Activated CD8-positive, alpha-beta memory T cell treated with anti-CD3 and anti-CD28 coated beads, Interleukin-2, amount 50 U/mL, for 24 hours (primary cell): ENCODE measurements around the gene ADAMTS3.

Experiments used
- DNase-seq: peaks from one replicate; pipeline ENCODE4 v3.0.0-alpha.2; 2020; ENCODE audit errors: extremely low read depth

Gene ADAMTS3

DNA sequence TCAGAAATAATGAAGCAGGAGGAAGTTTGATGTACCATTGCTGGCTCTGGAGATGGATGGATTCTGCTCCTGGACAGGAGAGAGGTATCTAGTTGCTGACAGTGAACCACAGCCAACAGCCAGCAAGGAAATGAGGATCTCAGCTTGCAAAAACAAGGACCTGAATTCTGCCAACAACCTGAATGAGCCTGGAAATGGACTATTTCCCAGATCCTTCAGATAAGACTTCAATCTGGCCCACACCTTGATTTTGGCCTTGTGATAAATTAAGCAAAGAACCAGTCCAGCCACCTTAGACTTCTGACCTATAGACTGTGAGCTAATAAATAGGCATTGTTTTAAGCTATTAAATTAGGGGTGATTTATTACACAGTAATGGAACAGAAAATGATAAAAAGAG, 220.3 kb downstream of the ADAMTS3 start:
- DNase-seq, result no peak

DNA sequence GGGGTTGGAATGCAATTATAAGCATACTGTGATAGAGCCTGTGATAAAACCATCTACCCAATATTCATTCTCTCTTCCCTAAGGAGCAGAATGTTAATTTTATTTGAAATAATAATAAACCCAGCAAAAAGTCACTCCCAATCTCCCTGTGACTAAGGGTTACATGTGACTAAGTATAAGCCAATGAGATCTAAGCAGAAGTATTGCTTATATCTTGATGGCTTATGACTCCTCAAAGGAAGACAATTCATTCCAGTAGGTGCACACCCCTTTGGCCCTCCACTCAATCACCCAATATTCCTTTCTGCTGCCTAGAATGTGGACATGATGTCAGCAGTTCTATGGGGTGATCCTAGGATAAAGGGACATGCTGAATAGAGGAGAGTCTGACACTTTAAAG, 224.6 kb downstream of the ADAMTS3 start:
- no peak for DNase-seq

DNA sequence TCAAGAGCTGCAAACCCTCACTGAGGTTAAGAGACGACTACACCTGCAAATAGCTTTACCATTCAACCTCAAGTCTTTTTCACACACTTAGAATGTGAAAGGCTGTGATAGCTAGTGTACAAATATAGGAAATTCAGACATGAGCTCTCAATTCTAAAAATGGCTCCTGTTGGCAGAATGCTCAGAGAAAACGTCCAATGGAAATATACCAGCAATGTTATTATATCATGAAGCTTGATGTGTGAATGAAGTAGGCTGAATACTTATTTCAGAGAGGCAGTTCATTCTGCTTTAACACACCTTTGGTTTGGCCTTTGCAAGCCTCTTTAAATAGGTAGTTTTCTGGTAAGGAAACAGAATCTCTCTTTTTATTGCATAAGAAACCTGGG, 227.6 kb downstream of the ADAMTS3 start:
- DNase-seq, result no peak

DNA sequence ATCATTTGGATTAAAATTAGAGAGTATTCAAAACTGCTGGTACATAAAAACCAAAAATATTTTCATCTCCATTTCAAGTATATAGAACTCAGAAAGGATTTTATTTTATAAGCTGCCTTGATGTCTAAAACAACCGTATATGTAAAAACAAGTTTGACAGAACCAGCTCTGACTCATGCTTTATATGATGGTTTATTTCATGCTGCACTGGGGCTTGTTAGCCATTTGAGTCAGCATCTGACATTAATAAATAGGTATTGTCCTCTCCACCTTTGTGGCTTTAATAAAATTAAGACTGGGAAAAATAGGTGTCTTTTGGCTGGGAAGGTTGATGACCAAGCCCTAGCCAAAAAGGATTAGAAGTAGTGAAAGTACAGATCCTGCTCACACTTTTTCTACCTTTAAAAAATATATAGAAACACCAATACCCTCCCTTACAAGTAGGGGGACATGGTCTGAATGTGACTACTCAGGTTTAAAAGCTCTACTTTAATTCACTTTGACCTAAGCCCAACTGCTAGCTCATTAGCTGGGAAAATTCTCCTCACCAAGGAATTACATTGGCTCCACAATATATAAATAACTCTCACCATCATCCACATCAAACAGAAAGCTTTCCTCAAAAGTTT, 228.1 kb downstream of the ADAMTS3 start:
- no peak for DNase-seq

DNA sequence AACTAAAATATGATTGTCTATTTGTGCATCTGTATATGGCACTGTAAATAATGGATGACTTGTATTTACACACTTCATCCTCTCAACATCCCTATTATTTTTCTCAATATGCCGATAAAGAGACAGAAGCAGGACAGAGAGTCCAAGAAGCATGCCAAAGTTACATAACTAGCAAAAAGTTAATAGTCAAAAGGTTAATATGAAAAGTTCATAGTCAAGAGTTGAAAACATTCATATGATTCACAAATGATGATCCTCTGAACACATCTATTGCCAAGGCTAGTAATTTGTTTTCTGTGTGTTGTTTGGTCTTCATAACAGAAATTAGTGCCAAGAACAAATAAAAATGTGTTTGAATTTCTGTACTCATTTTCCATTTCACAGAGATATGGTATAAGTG, 231.0 kb downstream of the ADAMTS3 start:
- no peak for DNase-seq

DNA sequence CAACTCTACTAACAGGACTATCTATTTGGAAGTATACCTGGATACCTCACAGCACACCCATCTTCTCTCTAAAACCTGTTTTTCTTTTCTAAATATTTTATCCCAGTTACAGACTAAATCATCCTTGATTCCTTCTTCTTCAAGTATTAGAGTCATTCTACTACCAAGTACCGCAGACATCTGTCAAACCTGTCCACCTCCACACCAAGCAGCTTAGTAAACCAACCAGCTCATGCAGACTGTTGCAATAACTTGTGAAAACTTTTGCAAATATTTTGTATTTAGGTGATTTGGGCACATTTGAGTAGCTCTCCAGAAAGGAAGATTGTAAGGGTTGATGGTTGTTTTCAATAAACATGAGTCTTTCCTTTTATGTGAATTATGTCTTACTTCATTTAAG, 238.6 kb downstream of the ADAMTS3 start:
- DNase-seq, result no peak

DNA sequence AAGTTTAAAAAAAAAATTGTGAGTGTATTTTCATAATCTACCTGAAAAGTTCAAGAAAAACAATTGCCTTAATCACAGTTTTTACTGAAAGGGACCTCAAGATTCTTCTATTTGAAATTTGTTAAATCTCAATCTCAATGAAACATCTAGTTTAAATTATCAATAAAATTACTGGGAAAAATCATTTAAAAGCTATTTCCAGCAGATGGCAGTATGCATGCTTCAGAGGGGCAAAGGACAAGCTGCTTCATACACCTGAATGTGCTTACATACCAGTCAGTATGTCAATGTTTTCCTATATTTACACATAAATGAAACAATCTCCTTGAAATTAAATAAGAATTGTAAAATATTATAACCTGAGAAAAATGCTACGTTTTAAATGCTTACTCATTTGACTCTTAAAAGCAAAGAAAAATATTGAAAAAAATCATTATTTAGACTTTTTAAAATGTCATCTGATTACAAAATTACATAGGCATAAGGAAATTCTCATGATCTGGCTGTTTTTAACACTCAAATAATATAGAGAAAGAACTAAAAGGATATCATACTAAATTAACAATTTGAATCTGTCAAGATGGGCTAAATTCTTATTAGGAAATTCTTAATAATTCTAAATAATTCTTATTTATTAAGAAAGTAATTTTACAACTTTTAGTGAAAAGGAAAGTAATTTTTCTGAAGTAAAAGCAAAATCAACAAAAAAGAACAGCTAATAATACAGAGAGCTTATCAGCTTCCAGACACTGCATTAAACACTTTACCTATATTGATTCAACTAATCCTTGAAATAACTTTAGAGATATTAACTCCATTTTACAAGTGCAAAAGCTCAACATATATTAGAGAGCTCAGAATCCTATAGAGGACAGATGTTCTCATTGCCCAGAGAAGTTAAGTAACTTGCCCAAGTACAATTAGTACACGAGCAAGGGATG, 242.1 kb downstream of the ADAMTS3 start:
- no peak for DNase-seq

DNA sequence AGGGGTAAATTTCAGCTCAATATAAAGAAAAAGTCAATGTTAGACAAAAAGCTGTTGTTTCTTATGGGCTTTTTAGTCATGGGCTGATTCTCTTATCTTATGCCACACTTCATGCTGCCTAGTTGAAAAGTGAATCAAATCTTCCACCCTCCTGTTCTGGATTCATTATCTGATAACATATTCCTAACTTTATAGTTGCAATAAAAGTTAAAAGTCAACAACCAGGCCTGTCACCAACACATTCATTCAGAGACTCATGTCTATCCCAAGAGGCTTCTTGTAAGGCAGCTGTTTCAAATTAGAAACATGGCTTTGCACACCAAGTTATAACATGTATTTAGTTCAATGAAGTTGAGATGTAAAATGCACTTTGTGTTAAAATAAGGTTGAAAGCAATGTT, 243.8 kb downstream of the ADAMTS3 start:
- DNase-seq, result no peak

DNA sequence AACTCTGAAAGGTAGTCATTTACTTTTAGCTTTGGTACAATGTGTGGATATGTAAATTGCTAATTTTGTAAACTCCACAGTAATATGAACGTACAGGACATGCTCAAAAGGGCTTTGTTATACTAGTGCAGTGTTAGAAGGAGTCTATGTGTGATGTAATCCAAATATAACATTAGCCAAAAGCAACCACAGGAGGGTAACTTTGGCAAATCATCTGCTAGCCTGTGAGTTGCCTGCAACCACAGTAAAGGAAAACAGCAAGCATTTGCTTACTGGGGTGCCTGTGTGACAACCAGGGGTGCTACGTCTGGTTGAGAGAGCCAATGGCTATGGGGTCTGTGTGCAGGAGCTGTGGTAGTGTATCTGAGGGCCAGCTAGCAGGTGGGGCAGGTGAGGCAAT, 245.8 kb downstream of the ADAMTS3 start:
- DNase-seq, result no peak

DNA sequence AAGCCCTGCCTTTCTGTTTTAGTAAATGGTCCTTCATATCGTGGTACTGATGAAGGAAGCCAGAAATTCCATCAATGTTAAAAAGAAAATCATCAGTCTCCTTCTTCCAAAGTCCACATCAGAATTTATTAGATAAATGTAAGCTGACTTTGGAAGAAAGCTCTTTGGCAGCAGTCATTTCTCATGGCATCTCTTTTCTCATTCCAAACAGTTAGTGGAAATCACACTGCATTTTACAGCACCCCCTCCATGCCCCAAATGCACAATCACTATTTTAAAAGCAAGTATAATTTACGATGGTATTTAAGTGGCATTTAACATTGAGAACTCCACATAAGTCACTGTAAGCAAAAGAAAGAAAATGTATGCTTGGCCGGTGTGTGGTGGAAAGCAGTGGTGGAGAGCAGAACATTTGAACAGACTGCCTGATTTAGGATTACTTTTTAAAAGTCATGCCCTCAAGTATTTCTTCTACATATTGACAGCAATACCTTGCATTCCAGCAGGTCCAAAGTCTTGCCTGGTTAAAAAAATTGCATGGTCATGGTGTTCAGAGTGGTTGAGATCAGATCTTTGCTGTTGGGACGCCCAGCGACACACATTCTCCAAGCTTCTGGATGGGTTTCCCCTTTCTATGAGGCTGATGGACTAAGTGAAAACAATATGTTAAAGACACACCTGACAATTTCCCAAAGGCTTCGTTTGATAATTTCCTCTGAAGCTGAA, 248.6 kb downstream of the ADAMTS3 start:
- DNase-seq, result no peak

DNA sequence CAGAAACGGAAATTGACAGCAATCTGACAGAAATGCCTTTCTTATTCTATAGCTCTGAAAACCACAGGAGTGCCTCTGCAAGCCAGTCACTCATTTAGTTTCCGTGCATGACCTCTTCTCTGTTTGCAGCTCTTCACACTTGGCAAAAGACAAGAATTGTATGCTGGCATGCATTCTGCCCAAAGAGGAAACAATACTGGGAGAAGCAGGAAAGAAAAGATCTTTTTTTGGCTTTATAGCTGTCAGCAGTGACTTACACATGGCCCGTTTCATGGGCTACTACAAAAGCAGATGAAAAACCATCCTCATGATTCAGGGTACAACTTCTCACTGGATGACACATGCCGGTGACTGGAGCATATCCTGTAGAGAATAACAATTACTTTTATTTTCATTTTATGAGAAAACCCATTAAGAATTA, 249.4 kb downstream of the ADAMTS3 start:
- DNase-seq, result no peak

DNA sequence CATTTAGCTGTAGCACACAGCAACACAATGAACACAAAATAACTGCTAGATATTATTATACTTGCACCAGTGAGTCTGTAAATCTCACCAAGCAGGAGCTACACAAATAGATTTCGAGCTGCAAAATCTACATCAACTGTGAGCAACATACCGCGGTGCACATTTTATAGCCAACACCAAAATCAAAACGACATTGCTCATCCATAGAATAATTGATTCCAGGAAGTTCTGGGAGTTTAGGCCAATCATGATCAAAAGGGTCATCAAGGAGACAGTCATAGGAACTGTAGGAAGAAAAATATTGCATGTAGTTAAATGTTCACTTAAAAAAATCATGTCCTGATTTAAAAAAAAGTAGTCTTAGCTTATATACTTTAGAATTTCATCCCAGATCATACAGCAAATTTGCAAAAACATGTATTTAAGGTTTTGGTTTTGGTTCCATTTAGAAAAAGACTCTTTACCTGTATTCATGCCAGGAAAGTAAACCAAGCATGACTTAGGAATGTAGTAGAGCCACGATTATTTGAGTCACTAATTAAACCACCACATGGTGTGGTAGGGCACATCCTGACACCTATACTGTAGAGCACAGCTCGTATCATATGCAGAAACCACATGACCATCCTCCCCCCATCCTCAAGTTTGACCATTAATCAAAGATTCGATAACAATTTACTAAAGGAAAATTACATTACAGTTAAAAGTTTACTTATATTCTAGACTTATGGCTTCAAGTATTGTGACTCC, 250.4 kb downstream of the ADAMTS3 start:
- DNase-seq, result no peak

DNA sequence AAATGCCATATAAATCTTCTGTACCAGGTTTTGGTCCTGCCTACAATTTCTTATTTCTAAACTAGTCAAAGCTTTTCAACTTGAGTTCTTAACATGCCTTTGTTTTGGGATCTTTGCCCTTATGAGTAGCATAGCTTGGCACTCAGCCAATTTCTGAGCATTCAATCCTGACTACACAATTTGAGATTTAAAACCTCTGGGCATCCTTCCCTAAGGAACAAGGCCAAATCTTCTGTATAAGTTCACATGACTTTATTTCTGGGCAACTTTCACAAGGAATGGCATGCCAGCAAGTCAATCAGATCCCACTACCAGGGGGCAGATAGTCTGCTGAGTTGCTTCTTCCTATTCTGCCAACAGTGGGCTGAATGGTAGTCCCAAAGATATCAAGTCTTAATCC, 254.2 kb downstream of the ADAMTS3 start:
- DNase-seq, result no peak

DNA sequence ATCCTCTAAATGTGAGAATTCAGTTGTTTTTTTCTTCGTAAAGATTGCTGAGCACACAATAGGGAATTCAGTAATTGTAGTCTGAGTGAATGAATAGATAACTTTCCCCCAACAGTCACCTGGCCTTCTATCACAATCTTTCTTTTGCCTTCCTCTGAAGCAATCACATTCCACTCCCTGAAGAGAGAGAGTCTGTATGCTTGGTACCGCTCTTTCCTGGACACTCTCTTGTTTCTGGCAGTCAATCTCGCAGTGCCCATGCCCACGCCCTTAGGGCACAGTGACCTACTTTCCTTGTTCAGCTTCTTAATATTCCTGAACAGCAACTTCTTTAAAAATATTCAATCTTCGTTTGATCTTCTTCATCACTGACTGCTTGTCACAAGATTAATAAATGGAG, 255.9 kb downstream of the ADAMTS3 start:
- DNase-seq, result no peak

DNA sequence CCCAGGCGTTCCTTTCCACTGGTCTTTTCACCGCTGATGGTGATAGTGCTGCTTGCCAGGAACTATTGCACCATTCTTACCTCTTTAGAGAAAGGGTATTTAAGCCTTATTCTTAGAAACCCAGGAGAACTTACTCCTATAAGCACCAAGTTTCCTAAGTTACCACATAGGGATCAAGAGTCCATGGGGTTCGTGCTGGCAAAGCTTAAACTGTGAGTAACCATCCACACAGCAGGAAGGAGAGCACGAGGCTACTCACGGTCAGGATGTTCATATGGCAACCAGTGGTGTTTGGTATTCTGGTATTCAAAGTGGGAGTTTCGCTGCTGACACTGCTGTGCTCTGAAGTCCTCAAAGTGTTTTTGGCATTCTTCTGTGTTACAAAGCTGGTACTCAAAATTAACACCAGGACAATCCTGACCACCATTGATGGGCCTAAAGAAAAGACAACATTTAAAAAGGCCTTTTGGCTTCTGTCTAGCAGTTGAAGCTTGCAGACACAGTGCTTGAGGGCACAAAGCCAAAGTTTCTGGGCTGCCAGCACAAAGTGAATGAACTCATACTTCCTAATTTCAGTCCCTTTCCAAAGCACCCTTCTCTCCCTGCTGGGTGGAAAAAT, 256.9 kb downstream of the ADAMTS3 start:
- DNase-seq, result no peak

DNA sequence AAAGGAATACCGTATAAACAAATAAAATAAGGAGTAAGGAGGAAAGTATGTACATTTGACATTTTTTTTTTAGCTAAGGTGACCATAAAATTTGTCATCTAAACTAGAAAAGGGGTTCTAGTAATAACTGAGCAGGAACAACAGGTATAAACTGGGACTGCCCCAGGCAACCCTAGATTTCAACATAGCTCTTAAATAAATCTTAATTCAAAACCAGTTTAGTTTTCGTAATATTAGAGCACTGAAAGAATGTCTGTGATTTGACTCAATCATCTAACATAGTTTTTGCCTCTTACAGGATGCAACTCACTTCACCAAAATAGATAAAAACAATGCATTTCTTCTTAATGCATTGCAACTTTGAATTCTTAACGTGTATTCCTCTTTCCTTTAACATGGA, 257.7 kb downstream of the ADAMTS3 start:
- DNase-seq, result no peak

DNA sequence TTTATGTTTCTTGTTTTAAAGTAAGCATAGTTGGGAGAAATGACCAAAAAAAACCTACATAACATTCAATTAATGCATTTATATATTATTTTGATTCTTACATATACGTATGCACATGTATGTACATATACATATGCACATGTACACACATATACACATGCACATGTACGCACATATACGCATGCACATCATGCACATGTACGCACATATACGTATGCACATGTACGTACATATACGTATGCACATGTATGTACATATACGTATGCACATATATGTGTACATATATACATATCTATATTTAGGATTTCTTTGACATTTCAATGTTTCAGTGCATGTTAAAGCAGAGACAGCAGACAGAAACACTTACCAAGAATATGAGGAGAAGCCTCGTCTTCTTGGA, 263.4 kb downstream of the ADAMTS3 start:
- DNase-seq, result no peak

DNA sequence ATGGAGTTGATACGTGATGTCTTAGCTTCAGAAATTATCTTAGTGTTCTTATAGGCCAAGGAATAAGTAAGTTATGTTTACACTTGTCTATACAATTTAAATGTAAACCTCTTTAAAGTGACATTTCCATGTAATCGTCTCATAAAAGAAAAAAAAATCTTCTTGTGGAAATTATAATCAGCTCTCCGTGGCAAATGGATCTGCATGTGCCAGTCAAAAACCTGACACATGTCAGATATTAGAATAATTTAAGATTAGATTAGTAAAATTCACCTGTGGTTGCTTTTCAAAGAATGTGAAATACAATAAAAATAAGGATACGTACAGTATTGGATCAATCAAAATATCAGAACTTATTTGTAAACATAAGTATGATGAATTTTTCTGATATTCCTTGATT, 263.9 kb downstream of the ADAMTS3 start:
- no peak for DNase-seq

DNA sequence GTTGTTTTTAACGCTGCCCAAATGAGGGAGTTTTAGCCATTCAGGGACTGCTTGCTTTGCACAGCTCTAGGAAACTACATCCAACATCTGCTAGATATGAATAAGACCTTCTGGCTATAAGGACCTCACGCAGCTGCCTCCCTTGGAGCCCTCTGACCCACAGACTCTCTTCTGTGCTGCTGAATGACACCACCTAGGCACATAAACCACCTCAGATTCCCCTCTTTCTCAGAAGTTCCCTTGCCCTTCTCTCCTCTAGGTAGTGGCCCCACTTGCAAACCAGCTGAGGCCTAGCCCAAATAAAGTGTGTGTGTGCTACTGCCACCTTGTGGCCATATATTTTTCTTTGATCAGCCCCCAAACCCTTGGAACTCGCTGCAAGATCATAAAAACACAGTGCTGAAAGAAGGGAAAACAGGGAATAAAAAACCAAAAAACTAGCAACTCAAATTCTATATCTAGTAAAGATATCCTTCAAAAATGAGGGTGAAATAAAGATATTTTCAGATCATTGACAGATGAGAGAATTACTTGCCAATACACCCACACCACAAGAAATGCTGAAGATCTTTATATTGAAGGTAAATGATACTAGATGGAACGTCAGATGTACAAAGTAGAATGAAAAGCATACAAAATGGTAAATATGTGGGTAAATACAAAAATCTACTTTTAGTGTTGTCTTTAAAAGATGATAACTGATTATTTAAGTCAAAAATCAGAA, 265.9 kb downstream of the ADAMTS3 start:
- no peak for DNase-seq

DNA sequence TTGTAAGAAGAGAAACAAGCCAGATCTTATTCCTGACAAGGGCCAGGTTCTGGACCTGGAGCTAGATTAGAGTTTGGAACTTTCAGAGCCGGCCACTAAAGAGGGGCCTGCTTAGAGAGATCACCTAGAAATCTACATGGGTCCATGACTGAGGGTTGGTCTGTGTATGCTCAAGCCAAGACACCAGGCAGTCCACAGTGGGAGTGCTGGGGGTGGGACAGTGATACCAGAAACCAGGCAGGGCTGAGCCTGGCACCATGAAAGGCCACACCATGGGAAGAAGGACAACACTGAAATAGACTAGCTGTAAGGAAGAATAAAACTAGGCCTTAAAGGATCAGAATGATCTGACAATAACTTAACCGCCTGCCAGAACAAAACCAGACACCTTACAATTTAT, 267.3 kb downstream of the ADAMTS3 start:
- DNase-seq, result no peak

DNA sequence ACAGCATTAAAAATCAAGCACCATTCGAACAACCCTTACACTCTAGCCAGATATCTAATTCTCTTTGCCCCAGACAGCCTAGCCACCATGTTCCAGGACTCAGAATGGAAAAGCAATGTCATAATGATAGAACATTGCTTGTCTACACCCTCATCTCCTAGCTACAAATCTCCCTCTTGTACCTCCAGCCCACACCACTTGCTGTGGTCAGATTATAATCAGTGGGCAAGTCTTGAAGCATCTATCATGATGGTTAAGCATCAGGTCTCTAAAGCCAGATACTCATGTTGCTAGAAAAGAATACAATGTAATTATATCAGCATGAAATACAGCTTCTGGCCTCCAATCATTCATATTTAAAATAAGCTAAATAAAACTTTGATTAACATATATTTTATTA, 268.9 kb downstream of the ADAMTS3 start:
- no peak for DNase-seq
